ENCODE results near the gene EPS8L2. TPM values are rescaled to one million over a fixed set of nuclear protein-coding genes. Genes with fewer than 3 reads are reported as not detected.

Gene EPS8L2
- total RNA-seq, 4 donors from 2014 or later: 107 to 193 (median 140) TPM

GRCh38 chr11:765802-766091 lies 59.7 kb downstream of the EPS8L2 start:
- TF ChIP-seq CTCF (IDR thresholded peaks at IDR 0.05) (no peak), EP300 (IDR thresholded peaks at IDR 0.05) (no peak), POLR2AphosphoS5 (IDR thresholded peaks at IDR 0.05) (no peak), POLR2A (IDR thresholded peaks at IDR 0.05) (no peak)
- no peaks in the 10 kb centered on the region for H3K27me3 ChIP-seq
- no peak overlapping the region for H3K4me3 ChIP-seq
- H3K4me1 ChIP-seq: peaks cover 20% of the 10 kb centered on the region
- H3K36me3 ChIP-seq: peaks cover 64% of the 10 kb centered on the region
- 91% methylated on average over 7 of the region's 8 CpGs for WGBS
- no peak for DNase-seq (ENCODE audit: low spot score in 2 of 2)
- H3K9me3 ChIP-seq: no peaks in the 10 kb centered on the region
- no peak overlapping the region for H3K27ac ChIP-seq

- no peaks in the 10 kb centered on the region for H3K27me3 ChIP-seq
- no peak for DNase-seq (ENCODE audit: low spot score in 2 of 2)
- no peak overlapping the region for H3K27ac ChIP-seq
- no peak overlapping the region for H3K4me3 ChIP-seq
- peaks cover 20% of the 10 kb centered on the region for H3K4me1 ChIP-seq
- 64% methylated on average over 9 of the region's 11 CpGs for WGBS
- H3K36me3 ChIP-seq: peaks cover 64% of the 10 kb centered on the region
- no peaks in the 10 kb centered on the region for H3K9me3 ChIP-seq
- TF ChIP-seq CTCF (IDR thresholded peaks at IDR 0.05): no peak
- no peak for TF ChIP-seq POLR2A (IDR thresholded peaks at IDR 0.05)
Observed at GRCh38 chr11:766106-766935, 60.3 kb downstream of the EPS8L2 start.

DNA sequence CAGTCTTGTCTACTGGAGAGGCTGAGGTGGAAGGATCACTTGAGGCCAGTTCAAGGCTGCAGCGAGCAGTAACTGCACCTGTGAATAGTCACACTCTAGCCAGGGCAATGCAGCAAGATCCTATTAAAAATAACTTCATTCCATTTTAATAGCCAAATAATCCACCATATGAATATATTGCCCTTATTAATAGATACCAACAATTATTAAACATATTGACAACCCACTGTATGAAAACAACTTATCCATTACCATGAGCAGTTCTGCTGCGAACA lies 60.8 kb downstream of the EPS8L2 start:
- no peak for TF ChIP-seq EP300 (IDR thresholded peaks at IDR 0.05)
- TF ChIP-seq POLR2A (IDR thresholded peaks at IDR 0.05): no peak
- no peak for TF ChIP-seq CTCF (IDR thresholded peaks at IDR 0.05)
- no peak for TF ChIP-seq POLR2AphosphoS5 (IDR thresholded peaks at IDR 0.05)
- Histone ChIP-seq H3K27ac (no peak overlapping the region), H3K36me3 (peaks cover 63% of the 10 kb centered on the region), H3K27me3 (no peaks in the 10 kb centered on the region), H3K9me3 (no peaks in the 10 kb centered on the region), H3K4me1 (peaks cover 17% of the 10 kb centered on the region), H3K4me3 (no peak overlapping the region)
- 95% methylated on average over 2 of the region's 2 CpGs for WGBS
- no peak for DNase-seq (ENCODE audit: low spot score in 2 of 2)

DNA sequence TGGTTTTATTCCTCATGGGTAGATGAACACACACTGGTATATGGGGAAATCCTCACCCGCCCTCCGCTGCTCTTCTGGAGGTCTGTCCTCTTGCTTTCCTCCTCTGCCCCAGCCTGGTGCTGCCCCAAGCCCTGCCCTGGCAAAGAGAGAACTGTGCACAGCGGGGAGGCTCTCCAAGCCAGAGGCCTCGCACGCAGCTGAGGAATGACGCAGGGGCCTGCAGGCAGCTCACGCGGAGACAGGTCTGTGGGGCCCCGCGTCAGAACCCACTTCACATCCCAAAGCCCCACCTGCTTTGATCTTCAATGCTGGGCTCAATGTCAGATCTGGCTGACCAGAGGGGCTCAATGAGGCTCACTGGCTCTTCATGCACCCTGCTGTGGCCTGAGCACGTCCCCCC lies 61.2 kb downstream of the EPS8L2 start:
- no peak overlapping the region for H3K27ac ChIP-seq
- H3K4me3 ChIP-seq: no peak overlapping the region
- TF ChIP-seq POLR2A (IDR thresholded peaks at IDR 0.05) (no peak), POLR2AphosphoS5 (IDR thresholded peaks at IDR 0.05) (no peak), CTCF (IDR thresholded peaks at IDR 0.05) (no peak), EP300 (IDR thresholded peaks at IDR 0.05) (no peak)
- H3K9me3 ChIP-seq: no peaks in the 10 kb centered on the region
- DNase-seq (ENCODE audit: low spot score in 2 of 2): no peak
- 90% methylated on average over 9 of the region's 11 CpGs for WGBS
- peaks cover 14% of the 10 kb centered on the region for H3K4me1 ChIP-seq
- H3K27me3 ChIP-seq: no peaks in the 10 kb centered on the region
- peaks cover 63% of the 10 kb centered on the region for H3K36me3 ChIP-seq

DNA sequence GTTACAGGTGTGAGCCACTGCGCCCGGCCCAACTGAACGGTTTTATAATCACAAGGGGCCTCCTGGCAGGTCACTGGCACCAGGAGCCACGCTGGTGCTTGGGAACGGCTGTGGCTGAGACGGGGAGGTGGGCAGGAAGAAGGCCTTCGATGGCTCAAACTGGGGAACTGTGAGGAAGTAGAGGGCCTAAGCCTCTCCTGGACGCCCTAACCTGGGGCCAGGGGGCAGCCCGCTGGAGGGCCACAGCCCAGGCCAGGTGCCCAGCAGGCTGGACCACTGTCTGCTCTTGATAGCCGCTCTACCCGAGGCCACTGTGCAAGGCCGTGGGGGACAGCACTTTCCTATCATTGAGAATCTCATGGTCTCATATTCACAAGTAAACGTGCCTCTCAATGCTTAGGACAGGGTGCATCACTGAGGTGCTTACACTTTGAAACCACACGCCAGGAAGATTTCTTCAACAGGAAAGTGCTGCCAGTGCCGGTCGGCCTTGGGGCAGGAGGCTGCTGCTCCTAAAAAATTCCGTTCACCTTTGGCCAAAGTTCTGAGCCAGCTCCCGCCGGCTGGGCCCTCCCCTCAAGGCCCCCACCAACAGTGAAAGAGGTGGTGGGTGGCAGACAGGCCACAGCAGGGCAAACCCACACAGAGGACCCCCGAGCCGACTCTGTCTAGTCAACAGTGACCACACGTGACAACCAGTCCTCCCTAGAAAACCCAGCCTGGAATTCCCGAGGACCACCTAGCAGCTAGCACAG lies 64.0 kb downstream of the EPS8L2 start:
- no peak overlapping the region for H3K27ac ChIP-seq
- TF ChIP-seq POLR2AphosphoS5 (IDR thresholded peaks at IDR 0.05) (no peak), EP300 (IDR thresholded peaks at IDR 0.05) (no peak), CTCF (IDR thresholded peaks at IDR 0.05) (no peak), POLR2A (IDR thresholded peaks at IDR 0.05) (no peak)
- peaks cover 67% of the 10 kb centered on the region for H3K36me3 ChIP-seq
- no peaks in the 10 kb centered on the region for H3K27me3 ChIP-seq
- H3K4me3 ChIP-seq: no peak overlapping the region
- no peaks in the 10 kb centered on the region for H3K9me3 ChIP-seq
- peak in 1 of 2 donors; percentile 67 for DNase-seq (ENCODE audit: low spot score in 2 of 2)
- 97% methylated on average over 7 of the region's 23 CpGs for WGBS
- H3K4me1 ChIP-seq: peaks cover 5% of the 10 kb centered on the region

Measured in suprapubic skin (tissue), 4 donors.